ENCODE results near the gene GOLGA8Q.
"Not testable (repeated sequence)": the region's sequence is repeated elsewhere in the genome, so short reads cannot be mapped to it uniquely, and the experiment has no call there.

The GOLGA8Q gene, protein sequence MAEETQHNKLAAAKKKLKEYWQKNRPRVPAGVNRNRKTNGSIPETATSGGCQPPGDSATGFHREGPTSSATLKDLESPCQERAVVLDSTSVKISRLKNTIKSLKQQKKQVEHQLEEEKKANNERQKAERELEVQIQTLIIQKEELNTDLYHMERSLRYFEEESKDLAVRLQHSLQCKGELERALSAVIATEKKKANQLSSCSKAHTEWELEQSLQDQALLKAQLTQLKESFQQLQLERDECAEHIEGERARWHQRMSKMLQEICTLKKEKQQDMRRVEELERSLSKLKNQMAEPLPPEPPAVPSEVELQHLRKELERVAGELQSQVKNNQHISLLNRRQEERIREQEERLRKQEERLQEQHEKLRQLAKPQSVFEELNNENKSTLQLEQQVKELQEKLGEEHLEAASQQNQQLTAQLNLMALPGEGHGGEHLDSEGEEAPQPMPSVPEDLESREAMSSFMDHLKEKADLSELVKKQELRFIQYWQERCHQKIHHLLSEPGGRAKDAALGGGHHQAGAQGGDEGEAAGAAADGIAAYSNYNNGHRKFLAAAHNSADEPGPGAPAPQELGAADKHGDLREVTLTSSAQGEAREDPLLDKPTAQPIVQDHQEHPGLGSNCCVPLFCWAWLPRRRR

DNA sequence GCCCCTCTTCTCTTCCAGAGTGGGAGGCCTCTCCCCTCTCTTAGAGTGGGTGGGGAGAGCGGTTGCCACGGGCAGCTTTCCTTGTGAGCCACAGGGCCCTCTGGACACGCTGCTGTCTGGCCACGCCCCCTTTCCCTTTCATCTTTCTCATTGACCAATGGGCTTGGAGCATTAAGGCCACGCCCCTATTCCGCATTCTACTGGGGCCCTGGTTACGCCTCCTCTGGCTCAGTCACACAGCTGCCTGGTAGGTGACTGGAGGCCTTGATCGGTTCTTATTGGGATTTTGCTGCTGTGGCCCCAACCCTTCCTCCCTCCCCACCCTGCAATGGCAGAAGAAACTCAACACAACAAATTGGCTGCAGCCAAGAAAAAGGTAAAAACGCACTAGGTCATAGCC lies at the start of gene GOLGA8Q:
GOLGA8Q (plus strand) TSS at position 301 of the 400 bp plus-strand sequence; CDS start at position 329, 28 bp downstream.
- not testable (repeated sequence) for DNase-seq (ENCODE audit: low spot score)

DNA sequence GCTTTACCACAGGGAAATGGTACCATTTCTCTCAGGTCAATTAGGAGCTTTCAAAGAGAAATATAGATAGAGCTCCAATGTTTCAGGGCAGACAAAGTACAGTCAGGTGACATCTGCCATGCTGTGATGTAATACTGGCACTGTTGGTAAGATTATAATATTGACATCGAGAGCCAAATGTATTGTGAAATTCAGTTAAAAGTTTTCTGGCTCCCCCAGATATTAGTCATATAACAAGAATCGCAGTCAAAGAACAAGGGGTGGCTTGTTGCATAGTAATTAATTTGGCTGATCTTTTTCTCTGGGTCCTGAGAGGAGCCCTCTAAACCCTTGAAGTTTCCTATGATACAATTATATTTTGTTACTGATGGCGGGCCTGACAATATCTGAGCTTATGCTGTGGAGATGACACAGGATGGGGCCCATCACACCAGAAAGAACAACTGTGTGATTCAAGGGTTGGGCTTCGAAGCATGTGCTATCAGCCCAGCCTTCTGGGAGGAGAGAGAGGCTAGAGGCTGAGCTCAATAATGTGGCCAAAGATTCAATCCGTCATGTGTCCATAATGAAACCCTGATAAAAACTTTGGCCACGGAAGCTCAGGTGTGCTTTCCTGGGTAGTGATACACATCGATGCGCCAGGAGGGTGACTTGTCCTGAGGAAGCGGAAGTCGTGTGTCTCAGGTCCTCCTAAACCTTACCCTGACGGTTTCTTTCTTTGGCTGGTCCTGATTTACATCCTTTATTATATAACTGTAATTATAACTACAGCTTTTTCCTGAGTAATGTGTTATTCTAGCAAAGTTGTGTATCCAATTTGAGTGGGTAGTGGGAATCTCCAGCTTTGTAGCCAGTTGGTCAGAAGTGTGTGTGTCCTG lies 48.7 kb upstream of the GOLGA8Q start:
- not testable (repeated sequence) for DNase-seq (ENCODE audit: low spot score)

DNA sequence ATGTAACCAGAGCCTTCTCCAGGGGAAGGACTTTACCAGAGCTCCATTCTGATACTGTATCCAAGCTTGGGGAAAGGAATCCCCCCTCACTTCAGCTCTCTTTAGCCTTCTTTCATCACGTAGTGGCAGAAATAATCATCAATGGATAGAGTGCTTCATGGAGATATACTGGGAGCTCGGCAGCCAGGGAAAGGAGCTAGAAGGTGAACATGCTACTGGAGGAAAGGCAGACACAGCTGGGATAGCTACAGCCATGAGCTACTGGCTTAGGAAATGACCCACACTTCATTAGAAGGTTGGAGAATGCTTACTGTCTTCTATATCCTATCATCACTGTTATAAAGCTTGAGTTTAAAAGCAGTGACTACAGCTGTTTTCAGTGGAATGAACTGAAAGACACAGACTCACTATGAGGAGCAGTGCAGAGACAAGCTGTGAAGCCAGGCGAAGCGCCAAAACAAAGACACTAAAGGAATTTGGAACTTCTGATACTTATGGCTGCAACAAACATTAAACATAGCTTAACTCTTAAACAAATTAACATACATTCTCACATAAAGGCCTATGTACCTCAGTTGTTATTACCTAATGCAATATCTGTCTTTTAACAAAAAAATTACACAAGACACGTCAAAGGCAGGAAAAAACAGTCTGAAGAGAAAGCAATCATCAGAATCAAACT lies 47.5 kb upstream of the GOLGA8Q start:
- not testable (repeated sequence) for DNase-seq (ENCODE audit: low spot score)

DNA sequence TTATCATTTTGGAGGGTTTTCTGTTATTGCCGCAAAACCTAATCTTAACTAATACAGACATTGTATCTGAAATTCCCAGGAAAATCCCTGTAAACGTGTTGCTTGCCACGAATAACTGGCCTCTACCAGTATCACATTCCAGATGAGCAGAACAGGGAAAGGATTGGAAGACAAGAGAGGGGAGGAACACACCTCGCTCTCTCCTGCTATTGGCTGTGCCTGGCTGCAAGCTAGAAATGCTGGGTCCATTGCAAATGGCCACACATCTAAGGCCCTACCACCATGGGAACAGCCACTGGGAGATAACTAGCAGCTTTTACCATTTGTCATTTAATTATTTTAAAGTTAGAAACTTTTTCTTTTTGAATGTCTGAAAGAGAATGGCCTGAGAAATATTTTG lies 37.3 kb upstream of the GOLGA8Q start:
- DNase-seq (ENCODE audit: low spot score), result not testable (repeated sequence)

DNA sequence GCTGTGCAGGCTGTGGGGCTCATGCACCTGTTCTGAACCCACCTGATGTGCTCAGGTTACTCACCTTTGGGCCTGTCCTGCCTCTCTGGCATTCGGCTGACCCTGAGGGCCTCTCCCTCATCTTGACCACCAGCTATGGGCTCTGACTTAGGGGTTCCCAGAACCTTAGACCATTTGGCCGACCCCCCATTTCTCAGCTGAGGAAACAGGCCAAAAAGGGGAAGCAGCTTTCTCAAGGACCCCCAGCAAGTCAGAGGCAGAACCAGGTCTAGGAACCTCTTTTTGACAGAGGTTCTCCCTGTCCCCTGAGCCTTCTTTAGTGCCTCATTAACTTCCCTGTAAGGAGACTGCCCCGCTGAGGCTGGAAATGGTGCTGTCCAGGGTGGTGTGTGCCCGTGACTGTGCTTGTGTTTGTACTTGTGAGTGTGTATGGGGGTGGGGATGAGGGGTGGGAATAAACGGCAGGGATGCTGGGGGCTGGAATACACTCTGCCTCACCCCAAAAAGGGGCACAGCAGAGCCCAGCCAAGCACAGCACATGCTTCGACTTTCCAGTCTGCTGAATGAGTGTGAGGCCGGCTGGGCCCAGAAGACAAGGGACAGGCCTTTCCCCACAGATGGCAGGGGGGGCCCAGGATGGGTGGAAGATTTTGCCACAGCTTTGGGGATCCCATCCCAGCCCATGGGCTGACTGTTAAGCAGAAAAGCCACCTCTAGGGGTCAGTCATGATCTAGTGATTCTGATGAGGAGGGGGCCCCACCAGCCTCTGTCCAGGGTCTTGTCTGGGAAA lies 28.2 kb upstream of the GOLGA8Q start:
- not testable (repeated sequence) for DNase-seq (ENCODE audit: low spot score)

DNA sequence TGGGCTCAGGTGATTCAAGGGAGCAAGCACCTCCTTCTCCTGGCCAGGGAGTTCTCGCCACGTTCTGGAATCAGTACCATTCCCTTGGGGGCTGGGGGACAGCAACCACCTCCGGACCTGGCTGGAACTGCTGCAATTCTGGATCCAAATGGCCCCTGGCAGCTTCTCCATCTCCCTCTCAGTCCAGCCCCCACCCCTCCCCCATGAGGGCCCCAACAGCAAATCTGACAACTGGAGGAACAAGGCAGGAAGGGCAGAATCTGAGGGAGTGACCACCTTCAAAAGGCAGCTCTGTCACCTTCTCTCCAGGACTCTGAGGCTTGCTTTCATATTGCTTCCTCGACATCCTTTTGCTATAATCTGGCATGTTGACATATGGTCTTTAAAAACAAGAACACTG lies 25.9 kb upstream of the GOLGA8Q start:
- not testable (repeated sequence) for DNase-seq (ENCODE audit: low spot score)

DNA sequence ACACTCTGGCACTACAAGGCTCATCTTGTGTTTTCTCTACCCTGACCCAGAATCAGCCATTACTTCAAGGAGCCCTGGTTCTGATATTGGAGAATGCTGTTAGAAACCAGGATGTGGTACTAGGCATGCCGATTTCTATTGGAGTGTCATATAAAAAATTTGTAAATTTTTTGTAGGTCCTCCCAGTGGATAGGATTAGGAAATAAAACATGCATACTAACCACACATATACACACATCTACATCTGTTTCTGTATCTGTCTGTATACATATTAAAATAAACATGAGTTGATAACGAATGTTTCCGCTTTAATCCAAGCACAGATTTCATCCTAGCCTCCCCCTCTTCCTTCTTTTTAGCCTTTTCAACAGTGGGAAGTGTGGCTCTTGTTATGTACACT lies 22.8 kb upstream of the GOLGA8Q start:
- DNase-seq (ENCODE audit: low spot score), result not testable (repeated sequence)

DNA sequence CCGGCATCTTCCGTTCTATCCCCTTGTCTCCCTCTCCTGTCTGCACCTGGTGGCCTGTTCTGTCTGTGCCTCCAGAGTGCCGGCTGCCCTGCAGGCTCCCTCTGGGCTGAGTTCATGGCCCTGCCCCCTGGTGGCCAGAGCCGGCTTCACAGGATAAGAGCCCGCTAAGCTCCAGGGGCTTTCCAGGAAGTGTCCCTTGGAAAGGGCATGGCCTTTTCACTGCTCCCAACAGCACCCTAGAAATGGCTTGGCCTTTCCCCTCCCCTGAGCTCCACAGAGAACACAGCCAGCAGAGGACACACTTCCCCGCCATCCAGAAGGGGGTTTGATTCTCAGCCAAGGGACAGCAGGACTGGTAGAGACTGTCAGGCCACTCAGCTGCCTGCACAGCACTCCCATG lies 15.1 kb downstream of the GOLGA8Q start:
- DNase-seq (ENCODE audit: low spot score), result not testable (repeated sequence)

DNA sequence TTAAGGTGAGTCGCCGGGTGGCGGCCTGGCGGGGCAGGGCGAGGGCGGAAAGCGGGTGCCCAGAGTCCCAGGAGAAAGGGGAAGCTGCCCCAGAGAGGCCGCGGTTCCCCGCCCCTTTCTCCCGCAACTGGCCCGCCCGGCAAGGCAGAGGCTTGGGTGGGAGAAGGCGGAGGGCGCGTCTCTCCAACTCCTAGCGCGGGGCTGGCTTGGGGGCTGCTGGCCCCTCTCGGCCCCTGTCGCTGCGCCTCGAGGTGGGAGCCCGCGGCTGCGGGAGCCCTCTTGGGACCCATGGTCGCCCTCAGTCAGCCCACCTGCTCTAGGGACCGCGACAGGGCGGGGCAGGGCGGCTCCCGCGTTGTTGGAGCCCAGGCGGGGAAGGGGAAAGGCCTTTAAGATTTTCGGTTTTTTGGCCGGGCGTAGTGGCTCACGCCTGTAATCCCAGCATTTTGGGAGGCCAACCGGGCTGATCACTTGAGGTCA lies 21.2 kb downstream of the GOLGA8Q start:
- DNase-seq (ENCODE audit: low spot score), result not testable (repeated sequence)

DNA sequence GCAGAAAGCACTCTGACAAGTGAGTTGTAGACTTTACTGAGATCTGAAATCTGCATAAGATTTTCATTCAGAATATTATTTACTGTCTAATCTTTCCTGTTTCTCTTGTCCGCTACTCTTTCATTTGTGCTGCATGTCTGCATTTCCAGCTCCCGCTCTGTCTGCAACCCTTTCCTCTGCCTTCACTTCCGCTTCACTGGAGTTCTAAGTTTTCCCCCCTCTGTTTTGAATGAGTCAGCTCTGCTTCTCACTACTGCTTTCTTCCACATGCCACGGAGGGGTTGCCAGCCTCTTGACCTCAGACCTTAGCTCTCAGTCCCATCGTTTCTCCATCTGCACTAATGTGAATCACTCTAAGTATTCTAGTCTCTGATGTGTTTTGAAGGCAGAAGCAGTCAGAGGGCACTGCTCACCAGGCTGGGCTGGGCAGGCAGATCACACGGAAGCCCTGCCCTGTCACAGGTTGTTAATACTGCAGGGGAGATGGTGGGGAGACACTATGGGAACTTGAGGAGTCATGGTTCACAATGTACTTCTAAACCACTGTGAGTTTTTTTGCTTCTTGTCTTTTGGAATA lies 27.6 kb downstream of the GOLGA8Q start:
- not testable (repeated sequence) for DNase-seq (ENCODE audit: low spot score)

DNA sequence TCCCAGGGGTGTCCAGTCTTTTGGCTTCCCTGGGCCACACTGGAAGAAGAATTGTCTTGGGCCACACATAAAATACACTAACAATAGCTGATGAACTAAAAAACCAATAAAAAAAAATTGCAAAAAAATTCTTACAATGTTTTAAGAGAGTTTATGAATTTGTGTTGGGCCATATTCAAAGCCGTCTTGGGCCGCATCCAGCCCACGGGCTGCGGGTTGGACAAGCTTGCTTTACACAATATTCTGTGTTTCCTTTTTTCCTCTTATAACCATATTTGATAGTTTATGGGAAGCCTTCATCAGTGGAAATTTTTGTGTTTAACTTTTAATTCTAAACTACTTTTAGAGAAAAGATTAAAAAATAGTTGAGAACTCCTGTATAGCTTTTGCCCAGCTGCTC lies 28.9 kb downstream of the GOLGA8Q start:
- DNase-seq (ENCODE audit: low spot score), result not testable (repeated sequence)

DNA sequence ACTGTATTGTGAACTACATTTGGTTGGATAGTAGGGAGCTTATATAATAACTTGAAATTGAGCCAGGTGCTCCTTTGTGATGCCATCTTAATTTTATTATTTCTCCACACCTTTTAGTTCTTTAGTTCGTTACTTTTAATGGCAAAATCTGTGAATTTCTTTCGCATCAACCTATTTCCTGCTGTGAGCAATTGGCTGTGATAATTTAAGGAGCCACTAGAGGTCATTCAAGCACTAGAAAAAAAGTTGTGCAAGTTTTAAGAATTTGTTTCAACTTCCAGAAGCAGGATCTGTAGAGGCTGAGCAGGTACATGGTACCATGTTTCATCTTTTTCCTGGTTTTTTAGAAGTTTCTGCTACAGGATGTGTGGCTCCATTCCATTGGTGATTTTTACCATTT lies 47.1 kb downstream of the GOLGA8Q start:
- not testable (repeated sequence) for DNase-seq (ENCODE audit: low spot score)

DNA sequence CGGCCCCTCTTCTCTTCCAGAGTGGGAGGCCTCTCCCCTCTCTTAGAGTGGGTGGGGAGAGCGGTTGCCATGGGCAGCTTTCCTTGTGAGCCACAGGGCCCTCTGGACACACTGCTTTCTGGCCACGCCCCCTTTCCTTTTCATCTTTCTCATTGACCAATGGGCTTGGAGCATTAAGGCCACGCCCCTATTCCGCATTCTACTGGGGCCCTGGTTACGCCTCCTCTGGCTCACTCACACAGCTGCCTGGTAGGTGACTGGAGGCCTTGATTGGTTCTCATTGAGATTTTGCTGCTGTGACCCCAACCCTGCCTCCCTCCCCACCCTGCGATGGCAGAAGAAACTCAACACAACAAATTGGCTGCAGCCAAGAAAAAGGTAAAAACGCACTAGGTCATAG lies 51.9 kb downstream of the GOLGA8Q start, which contains the start of gene GOLGA8H:
GOLGA8H (plus strand) TSS at position 233 of the 400 bp plus-strand sequence; CDS start at position 331, 98 bp downstream.
- DNase-seq (ENCODE audit: low spot score), result not testable (repeated sequence)

All from activated CD4-positive, alpha-beta T cell treated with anti-CD3 and anti-CD28 coated beads, Interleukin-2, Interleukin-4, amounts not matched to agents 100 ng/mL and 50 ng/mL, durations not matched to agents 16 hours and 8 hours (primary cell).